SJCRH30 (cell line): ENCODE results near the gene FAM83G. TPM values are rescaled to one million over a fixed set of nuclear protein-coding genes. Genes with fewer than 3 reads are reported as not detected.

Source experiments
- DNase-seq, 2 experiments: peaks; one replicate each; pipeline ENCODE4 v3.0.0-alpha.2; 2015 to 2020
- H3K27ac ChIP-seq: fragments of 250-450 bp; sonication (Bioruptor Pico); 2 replicates; pipeline ENCODE4 v1.5.1; 2020; ENCODE audit warnings: mild to moderate bottlenecking, moderate library complexity
- H3K27me3 ChIP-seq: fragments of 250-450 bp; sonication (Bioruptor Pico); 2 replicates; pipeline ENCODE4 v1.5.1; 2020; ENCODE audit warnings: mild to moderate bottlenecking, moderate library complexity
- H3K36me3 ChIP-seq: fragments of 250-450 bp; sonication (Bioruptor Pico); 2 replicates; pipeline ENCODE4 v1.5.1; 2020; ENCODE audit warnings: mild to moderate bottlenecking, moderate library complexity
- H3K4me1 ChIP-seq: fragments of 250-450 bp; sonication (Bioruptor Pico); 2 replicates; pipeline ENCODE4 v1.5.1; 2020; ENCODE audit warnings: mild to moderate bottlenecking, moderate library complexity
- H3K4me3 ChIP-seq: fragments of 250-450 bp; sonication (Bioruptor Pico); 2 replicates; pipeline ENCODE4 v1.5.1; 2020; ENCODE audit warnings: mild to moderate bottlenecking, moderate library complexity
- H3K9me3 ChIP-seq: fragments of 250-450 bp; sonication (Bioruptor Pico); replicated peaks from 2 replicates; pipeline ENCODE4 v1.5.1; 2020; ENCODE audit warnings: mild to moderate bottlenecking, moderate library complexity
- total RNA-seq: library from RNA; depleted of rRNA; stranded (reverse); fragments of >200 nt; shearing (Covaris generic); gene quantifications from 2 replicates; pipeline ENCODE4 v1.2.3, GENCODE V29; 2014

FAM83G gene
- total RNA-seq, 1 experiment from 2014 or later: 2.1 TPM

DNA sequence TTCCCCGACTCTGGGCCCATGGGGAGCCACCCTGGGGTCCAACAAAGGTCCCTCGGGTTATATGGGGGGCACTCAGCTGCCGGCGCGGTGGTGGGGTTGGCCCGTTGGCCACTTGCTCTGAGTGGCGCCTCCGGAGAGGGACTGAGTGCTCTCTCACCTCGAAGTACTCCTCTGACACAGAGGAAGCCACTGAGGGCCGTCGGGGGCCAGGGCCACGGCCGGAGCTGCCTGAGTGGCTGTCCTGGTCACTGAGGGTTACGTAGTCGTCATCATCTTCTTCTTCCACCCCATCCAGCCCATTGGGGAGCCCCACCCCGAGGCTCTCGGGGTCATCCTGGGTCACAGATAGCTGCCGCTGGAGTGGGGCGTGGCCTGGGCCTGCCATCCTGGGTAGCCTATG, 26.9 kb downstream of the FAM83G start:
- H3K27ac ChIP-seq: no peak overlapping the region
- no peaks in the 10 kb centered on the region for H3K36me3 ChIP-seq
- H3K4me1 ChIP-seq: peaks cover 14% of the 10 kb centered on the region
- no peaks in the 10 kb centered on the region for H3K27me3 ChIP-seq
- no peak for DNase-seq
- no peaks in the 10 kb centered on the region for H3K9me3 ChIP-seq
- H3K4me3 ChIP-seq: no peak overlapping the region

DNA sequence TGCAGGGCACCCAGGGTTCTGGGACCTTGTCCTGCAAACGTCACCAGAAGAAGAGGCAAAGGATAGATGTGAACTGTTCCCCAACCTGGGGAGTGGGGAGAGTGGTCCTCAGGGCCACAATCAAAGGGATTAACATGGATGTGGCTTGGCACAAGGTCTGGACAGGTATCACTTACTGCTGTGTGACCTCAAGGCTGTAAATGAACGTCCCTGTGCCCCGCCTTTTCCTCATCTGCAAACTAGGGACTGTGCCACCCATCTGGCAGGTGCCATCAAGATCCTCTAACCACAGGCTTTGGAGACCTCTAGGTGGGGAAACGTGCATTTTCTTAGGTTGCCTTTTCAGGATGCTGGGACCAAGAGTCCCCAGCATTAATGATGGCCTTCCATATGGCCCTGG, 27.5 kb downstream of the FAM83G start:
- H3K36me3 ChIP-seq: no peaks in the 10 kb centered on the region
- H3K4me1 ChIP-seq: peaks cover 8% of the 10 kb centered on the region
- H3K27me3 ChIP-seq: no peaks in the 10 kb centered on the region
- DNase-seq: no peak
- no peak overlapping the region for H3K4me3 ChIP-seq
- no peaks in the 10 kb centered on the region for H3K9me3 ChIP-seq
- no peak overlapping the region for H3K27ac ChIP-seq

DNA sequence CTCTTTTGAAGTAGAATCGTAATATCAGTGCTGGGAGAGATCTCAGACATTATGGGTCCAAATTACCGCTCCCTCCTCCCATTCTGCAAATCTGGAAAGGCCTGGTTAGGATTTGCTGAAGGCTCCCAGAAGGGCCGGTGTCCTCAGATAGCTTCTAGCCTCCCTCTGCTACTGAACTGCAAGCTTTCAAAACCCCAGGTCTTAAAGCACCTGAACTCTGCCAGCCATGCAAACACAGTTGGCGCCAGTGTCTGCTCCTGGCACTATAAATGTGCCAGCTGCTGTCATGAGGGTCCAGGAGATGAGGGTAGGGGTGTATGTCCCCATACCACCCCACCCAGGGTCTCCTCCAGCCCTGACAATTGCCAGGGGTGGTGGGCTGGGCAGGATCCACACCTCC, 28.4 kb downstream of the FAM83G start:
- H3K4me1 ChIP-seq: no peaks in the 10 kb centered on the region; the same call in 1 of the 2 replicates
- DNase-seq: no peak
- H3K9me3 ChIP-seq: no peaks in the 10 kb centered on the region
- no peak overlapping the region for H3K27ac ChIP-seq
- H3K27me3 ChIP-seq: no peaks in the 10 kb centered on the region
- H3K36me3 ChIP-seq: no peaks in the 10 kb centered on the region
- H3K4me3 ChIP-seq: no peak overlapping the region

DNA sequence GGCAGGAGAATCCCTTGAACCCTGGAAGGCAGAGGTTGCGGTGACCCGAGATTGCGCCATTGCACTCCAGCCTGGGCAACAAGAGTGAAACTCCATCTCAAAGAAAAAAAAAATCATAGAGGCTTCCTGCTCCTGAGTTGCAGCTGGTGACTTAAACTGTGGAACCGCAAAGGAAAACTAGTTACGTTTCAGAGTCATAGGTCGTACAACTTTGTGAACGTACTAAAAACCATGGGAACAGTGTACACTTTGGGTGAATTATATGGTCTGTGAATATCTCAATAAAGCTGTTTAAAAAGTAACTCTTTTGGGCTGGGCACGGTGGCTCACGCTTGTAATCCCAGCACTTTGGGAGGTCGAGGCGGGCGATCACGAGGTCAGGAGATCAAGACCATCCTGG, 29.0 kb downstream of the FAM83G start:
- Histone ChIP-seq H3K4me3 (no peak overlapping the region), H3K4me1 (no peaks in the 10 kb centered on the region), H3K27ac (no peak overlapping the region), H3K36me3 (no peaks in the 10 kb centered on the region), H3K27me3 (no peaks in the 10 kb centered on the region), H3K9me3 (no peaks in the 10 kb centered on the region)
- no peak for DNase-seq

DNA sequence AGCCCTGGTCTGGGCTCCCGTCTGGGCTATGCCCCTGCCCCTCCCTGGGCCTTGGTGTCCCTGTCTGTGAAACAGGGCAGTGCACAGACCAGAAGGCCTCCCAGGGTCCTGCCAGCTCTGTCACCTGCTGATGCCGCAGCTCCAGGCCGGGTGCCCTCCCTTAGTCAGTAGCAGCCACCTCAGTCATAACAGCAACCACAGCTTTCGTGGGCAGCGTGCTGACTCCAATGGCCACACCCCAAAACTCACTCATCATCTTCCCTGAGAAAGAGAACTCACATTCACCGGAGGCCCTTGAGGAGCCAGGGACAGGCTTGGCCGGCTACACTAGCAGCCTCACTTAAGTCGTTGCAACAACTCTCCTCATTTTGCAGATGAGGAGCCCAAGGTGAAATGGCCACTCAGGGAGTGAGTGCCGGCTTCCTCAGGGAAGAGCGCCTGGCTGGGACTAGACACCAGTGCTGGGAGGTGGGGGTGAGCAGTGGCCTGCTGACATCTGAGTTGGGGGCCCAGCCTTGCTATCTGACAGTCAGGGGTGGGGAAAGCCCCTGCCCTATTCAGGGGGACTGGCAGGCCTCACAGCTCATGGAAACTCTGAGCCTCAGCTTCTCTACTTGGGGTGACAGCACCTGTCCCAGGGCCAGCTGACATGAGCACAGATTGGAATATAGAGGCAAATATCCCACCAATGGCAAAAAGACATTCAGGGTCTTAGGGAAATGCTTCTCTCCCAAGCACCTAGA, 30.0 kb downstream of the FAM83G start:
- H3K9me3 ChIP-seq: no peaks in the 10 kb centered on the region
- H3K27ac ChIP-seq: no peak overlapping the region
- no peak for DNase-seq
- H3K4me3 ChIP-seq: no peak overlapping the region
- no peaks in the 10 kb centered on the region for H3K36me3 ChIP-seq
- H3K4me1 ChIP-seq: no peaks in the 10 kb centered on the region
- no peaks in the 10 kb centered on the region for H3K27me3 ChIP-seq

DNA sequence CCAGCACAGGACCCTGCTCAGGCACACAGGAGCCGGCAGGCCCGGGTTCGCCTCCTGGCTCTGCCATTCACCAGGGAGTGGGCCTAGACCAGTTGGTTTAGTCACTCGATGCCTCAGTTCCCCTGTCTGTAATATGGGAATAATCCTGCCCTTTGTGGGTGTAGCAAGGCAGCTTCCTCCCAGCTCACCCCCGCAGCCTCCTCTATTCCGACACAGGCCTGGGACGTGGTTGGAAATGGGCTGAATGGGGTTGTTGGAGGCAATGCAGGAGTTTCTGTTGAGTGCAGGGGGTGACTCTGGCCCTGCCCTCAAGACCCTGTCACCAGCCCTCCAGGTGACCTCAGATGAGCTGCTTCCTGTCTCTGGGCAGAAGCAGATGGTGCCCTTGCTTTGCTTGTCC, 32.8 kb downstream of the FAM83G start:
- Histone ChIP-seq H3K27ac (no peak overlapping the region), H3K27me3 (no peaks in the 10 kb centered on the region), H3K4me3 (no peak overlapping the region), H3K4me1 (peaks cover 8% of the 10 kb centered on the region), H3K36me3 (no peaks in the 10 kb centered on the region), H3K9me3 (no peaks in the 10 kb centered on the region)
- no peak for DNase-seq

DNA sequence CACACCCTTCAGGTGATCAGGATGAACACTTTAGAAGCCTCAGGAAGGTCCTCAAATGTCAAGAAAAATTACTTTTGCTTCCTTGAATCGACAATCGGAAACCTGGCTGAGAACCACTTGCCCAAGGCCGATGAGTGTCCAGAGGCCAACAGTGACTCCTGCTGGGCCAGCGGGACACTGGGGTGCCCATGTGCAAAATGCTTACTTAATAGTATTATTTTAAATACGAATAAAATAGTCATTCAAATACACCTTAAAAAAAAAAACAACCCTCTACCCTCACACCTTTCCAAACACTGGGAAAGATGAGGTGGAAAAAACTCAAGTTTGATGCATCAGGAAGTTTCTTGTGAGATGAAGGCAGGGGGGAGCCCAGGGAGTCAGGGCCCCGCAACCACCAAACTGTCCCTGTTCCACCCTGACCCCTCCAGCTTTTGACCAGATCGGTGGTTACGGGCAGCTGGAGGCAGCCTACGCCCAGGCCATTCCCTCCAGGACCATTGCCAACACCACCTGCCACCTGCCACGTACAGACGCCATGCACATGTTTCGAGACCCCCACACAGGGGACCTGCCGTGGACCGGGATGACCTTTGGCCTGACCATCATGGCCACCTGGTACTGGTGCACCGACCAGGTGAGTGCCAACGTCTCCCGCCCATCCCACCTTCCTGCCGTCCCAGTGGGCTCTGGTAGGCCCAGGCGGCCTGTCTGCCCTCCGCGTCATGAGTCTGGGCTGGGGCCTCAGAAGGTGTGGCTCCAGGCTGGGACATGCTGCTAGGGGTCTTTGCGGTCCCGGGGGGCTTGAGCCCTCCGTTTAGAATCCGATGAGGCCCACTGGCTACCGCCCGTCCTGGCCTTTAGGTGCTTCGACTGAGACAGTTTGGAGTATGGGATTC, 33.7 kb downstream of the FAM83G start:
- Histone ChIP-seq H3K27me3 (peaks cover under 1% of the 10 kb centered on the region; the same call in 1 of the 2 replicates), H3K9me3 (no peaks in the 10 kb centered on the region), H3K4me1 (peaks cover 8% of the 10 kb centered on the region), H3K4me3 (no peak overlapping the region), H3K27ac (no peak overlapping the region), H3K36me3 (no peaks in the 10 kb centered on the region)
- no peak for DNase-seq

DNA sequence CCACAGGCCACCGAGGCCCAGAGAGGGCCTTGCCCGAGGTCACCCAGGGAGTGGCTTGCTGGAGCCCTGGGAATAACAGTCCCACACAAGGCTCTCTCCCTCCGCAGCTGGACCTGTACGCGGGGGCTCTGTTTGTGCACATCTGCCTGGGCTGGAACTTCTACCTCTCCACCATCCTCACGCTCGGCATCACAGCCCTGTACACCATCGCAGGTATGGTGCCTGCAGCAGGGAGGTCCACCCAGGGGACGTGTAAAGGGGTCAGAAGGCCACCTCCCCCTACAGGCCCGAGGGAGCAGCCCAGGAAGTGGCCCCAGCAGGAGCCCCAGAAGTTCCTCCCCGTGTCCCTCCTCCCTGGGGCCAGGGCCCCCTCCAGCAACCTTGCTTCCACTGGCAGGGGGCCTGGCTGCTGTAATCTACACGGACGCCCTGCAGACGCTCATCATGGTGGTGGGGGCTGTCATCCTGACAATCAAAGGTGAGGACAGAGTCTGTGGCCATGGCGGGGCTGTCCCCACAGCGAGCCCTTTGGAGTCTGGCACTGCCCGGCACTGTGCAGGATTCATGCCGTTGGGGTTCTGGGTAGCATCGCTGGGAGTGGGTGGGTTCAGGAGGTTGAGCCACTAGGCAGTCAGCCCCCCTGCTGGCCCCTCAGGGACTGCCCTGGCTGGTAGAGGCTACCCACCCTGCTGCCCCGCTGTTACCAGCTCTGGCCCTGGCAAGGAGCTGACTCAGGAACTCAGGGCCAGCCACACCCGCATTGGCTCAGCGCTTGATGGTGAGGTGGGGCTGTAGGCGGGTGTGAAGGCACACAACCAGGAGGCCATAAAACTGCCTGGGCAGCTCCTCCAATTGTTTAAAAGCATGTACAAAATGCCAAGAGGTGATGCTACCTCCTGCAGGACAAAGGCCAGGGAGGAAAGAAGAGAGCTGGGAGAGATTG, 35.3 kb downstream of the FAM83G start:
- no peak overlapping the region for H3K27ac ChIP-seq
- no peaks in the 10 kb centered on the region for H3K36me3 ChIP-seq

DNA sequence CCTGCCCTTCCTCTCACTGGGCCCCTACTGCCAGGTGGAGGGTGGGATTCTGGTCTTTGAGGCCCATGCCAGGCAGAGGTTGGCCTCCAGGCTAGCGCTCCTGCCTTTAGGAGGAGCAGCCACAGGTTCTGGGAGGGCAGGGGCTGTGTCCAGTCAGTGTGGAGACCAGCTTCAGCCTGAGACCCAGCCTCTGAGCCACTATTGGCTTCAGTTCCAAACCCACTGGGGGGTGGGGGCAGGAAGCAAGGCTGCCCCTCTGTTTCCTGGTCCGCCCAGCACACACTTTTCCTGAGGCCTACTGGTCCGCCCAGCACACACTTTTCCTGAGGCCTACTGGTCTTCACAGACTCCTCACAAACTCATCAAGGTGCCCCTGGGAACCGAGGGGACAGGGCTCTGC, 36.2 kb downstream of the FAM83G start:
- no peaks in the 10 kb centered on the region for H3K9me3 ChIP-seq
- H3K27ac ChIP-seq: no peak overlapping the region
- no peaks in the 10 kb centered on the region for H3K36me3 ChIP-seq
- H3K4me3 ChIP-seq: no peak overlapping the region
- H3K4me1 ChIP-seq: peaks cover 8% of the 10 kb centered on the region
- no peak for DNase-seq
- peaks cover 4% of the 10 kb centered on the region; the same call in 1 of the 2 replicates for H3K27me3 ChIP-seq

More for the DNA sequence above, 35.3 kb downstream of the FAM83G start:
- Histone ChIP-seq H3K4me3 (no peak overlapping the region), H3K27me3 (peaks cover 4% of the 10 kb centered on the region; the same call in 1 of the 2 replicates), H3K4me1 (peaks cover 8% of the 10 kb centered on the region), H3K9me3 (no peaks in the 10 kb centered on the region)
- no peak for DNase-seq

DNA sequence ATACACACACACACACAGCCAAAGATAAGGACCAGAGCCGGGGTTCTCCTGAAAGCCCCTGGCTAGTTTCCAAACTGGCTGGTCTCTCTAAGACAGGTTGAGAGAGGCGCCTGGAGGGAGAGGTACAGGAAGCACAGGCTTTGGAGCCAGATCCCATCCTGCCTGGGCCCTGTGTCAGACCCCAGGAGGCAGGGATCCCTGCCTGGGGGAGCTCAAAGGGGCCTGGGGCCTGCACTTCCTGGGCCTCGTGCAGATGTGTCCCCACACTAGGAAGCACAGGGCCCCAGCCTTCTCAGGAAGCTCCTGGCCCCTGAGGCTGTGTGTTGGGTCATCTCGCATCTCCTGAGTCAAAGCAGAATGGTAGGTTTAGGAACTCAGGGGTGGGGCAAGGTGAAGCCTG, 36.6 kb downstream of the FAM83G start:
- DNase-seq: no peak
- peaks cover 8% of the 10 kb centered on the region for H3K4me1 ChIP-seq
- no peak overlapping the region for H3K27ac ChIP-seq
- no peaks in the 10 kb centered on the region for H3K9me3 ChIP-seq
- H3K36me3 ChIP-seq: no peaks in the 10 kb centered on the region
- peaks cover 4% of the 10 kb centered on the region; the same call in 1 of the 2 replicates for H3K27me3 ChIP-seq
- H3K4me3 ChIP-seq: no peak overlapping the region

DNA sequence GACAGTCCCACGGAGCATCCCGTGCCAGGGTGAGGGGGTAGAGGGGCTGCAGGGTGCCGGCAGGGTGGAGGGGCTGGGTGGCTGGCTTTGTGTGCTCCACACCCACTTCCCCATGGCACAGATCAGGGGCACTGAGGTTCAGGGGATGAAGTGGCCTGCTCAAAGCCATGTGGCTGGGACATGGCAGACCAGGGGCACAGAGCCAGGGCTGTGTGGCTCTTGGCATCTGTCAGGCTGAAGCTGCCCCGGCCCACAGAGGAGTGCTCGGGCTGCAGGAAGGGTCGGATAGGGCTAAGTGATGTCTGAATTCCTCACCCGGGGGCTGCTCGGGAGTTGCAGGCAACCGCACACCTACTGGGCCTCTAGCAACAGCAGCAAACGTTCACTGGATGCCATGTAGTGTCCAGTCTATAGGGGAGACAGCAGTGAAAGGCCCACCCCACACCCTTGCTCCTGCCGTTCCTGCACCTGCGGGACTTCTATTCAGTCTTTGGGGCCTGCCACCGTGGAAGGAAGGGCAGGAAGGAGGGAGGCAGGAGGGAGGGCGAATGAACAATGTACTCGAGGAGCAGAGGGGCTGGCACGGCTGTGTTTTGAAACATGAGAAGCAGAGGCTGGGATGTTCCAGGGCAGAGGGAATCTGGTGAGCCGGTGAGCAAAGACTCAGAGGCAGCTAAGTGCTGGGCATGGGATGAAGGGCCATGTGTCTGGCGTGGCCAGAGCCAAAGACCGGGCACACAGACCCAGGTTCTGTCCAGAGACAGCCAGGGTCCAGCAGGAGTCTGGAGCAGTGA, 37.5 kb downstream of the FAM83G start:
- H3K9me3 ChIP-seq: no peaks in the 10 kb centered on the region
- H3K27ac ChIP-seq: no peak overlapping the region
- no peaks in the 10 kb centered on the region for H3K36me3 ChIP-seq
- peaks cover 8% of the 10 kb centered on the region for H3K4me1 ChIP-seq
- DNase-seq: peak; percentile 67 to 82
- H3K27me3 ChIP-seq: peaks cover 4% of the 10 kb centered on the region; the same call in 1 of the 2 replicates
- H3K4me3 ChIP-seq: no peak overlapping the region

DNA sequence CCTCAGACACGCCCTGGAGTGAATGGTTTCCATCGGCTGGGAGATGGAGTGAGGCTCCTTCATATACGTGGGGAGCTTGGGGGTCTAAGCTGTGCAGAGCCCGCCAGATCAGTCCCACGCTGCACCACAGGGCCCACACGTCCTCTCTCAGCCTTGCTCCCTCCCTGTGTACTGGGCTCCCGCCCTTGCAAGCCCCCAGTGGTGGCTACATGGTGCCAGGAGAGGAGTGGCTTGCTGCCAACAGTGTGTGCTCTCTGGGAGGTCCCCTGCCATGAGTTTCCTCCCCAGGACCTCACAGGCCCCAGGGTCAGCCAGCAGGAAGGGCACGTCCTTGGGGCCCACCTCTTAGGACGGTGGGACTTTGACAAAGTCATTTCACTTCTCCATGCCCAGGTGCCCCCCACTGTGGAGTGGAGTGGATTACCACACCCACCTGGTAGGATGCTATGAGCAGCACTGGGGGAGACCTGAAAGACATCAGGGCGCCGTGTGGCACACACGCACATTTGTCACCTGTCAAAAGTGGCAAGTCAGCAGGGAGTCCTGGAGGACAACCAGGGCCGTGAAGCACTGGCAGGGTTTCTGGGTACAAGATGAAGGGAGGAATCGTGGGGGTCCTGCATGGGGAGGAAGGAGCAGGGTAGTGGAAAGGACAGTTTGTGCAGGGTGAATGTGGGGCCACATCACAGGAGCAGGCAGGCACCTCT, 38.9 kb downstream of the FAM83G start:
- Histone ChIP-seq H3K4me3 (no peak overlapping the region), H3K4me1 (peaks cover 8% of the 10 kb centered on the region), H3K36me3 (no peaks in the 10 kb centered on the region), H3K27me3 (peaks cover 4% of the 10 kb centered on the region; the same call in 1 of the 2 replicates), H3K27ac (no peak overlapping the region), H3K9me3 (no peaks in the 10 kb centered on the region)
- peak in 1 of 2 experiments; percentile 49 for DNase-seq

DNA sequence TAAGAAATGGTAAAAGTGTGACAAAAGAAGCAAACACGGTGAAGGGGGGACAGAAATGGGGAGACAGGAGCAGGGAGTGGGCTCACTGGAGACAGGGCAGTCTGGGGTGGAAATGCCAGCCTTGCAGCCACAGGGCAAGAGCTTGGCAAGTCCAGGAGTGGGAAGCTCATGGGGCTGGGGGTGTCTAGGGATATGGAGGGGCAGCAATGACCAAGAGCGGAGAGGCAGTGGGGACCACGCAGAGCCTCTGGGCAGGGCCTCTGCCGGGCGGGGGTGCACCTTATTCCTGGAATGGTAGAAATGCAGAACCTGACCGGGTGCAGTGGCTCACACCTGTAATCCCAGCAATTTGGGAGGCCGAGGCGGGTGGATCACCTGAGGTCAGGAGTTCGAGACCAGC, 40.0 kb downstream of the FAM83G start:
- peaks cover 4% of the 10 kb centered on the region; the same call in 1 of the 2 replicates for H3K27me3 ChIP-seq
- peaks cover 8% of the 10 kb centered on the region for H3K4me1 ChIP-seq
- no peak overlapping the region for H3K27ac ChIP-seq
- no peaks in the 10 kb centered on the region for H3K36me3 ChIP-seq
- no peak for DNase-seq
- H3K9me3 ChIP-seq: no peaks in the 10 kb centered on the region
- H3K4me3 ChIP-seq: no peak overlapping the region
